ENCODE data around the gene PIK3AP1.
"Not testable (repeated sequence)": the region's sequence is repeated elsewhere in the genome, so short reads cannot be mapped to it uniquely, and the experiment has no call there.

Gene PIK3AP1

DNA sequence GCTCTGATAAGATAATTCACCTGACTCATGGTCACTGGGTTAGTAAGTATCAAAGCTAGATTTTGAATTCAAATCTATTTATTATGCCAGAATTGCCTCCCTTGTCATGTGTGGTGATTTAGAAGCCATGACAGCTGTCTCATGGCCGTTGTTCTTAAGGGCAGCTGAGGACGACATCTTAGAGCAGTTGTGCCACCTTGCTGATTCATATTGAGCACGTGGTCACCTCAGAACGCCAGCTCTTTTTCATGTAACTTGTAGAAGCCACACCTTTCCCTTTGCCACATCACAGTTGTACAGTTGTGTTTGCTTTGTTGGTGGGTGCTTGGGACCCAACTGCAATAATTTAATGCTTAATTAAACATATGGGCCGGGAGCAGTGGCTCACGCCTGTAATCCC lies 4.3 kb upstream of the PIK3AP1 start:
- no peak for DNase-seq (ENCODE audit: low read depth, low spot score)

DNA sequence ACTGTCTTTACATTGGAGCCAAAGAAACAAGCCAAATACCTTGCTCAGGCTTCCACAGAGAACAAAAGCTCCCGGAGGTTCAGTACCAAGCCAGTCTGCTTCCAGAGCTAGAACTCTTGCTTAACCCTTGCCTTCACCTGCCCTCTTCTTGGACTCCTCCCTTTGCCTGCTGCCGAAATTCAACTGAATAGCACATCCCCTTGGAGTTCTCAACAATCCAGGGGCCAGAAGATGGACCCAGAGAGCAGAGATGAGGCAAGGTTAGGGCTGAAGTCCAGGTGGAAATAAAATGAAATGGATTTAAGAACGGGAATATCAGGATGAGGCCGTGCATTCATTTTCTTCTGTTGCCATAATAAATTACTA lies 876 bp upstream of the PIK3AP1 start:
- DNase-seq (ENCODE audit: low read depth, low spot score), result no peak

DNA sequence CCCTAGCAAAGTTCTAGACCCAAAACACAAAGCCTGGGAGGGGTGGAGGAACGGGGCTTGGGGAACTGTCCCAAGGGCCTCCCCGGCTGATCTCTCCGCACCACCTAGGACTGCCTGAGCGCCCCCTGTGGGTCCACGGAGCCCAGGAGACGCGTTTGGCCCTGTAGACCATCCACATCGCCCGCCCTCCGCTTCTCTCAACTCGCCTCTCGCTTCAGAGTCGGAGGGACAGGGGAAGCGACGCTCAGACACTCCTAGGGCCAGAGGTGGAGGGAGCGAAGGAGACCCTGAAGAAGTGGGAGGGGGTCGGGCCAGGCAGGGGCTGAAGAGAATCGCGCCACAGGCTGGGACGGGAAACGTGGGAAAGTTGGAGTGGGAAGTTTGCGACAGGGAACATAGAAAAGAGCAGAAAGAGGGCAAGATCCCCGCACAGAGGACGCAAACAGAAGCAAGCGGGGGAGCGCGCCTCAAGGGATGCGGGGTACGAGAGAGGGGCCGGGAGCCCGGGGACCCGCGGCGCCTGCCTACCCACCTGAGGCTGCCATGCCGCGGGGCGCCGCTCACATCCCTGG lies 378 bp downstream of the PIK3AP1 start:
- peak; percentile 49 for DNase-seq (ENCODE audit: low read depth, low spot score)

DNA sequence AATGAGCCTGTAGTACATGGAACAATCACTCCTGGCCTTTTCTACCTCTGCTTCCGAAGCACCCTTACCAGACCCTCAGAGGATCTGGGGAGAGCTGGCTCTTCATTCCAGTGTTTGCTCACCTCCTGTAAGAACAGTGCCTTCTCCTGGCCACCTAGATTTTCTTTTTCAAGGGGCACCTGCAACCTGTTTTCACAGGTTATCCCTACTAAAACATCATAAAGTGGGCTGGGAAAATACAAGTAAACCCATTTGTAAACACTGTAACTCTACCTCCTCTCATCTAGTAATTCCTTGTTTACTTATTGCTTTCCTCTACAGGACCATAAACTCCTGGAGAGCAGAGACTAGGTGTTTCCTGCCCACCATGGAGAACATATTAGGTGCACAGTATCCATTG lies 1.1 kb downstream of the PIK3AP1 start:
- no peak for DNase-seq (ENCODE audit: low read depth, low spot score)

DNA sequence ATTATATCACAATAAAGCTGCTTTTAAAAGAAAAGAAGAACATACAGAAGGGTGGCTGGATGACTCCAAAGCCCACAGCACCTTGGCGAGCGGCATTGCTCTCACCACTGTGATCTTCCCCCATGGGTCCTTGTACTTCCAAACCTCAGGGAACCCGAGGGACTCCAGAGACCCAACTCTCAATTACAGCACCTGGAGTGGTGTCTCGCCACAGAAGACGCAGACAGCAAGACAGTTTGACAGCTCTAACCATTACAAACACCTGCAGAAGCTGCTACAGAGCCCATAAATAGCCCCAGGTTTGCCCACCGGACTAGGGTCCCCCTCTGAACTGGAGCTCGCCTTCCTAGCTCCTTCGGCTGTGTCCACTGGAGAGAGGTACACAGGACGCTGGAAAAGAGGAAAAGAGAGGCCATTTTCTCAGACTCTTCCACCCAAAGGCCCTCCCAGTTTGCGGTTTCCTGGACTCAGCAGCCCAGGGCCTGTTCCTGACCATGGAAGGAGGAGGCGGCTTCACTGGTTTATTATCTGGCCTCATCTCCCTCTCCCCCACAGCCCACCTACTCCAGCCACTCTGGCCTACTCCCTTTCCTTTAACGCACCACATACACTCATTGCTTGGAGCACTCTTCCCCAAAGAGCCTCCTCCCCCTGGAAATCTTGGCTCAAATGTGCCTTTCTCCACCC lies 1.9 kb downstream of the PIK3AP1 start:
- no peak for DNase-seq (ENCODE audit: low read depth, low spot score)

DNA sequence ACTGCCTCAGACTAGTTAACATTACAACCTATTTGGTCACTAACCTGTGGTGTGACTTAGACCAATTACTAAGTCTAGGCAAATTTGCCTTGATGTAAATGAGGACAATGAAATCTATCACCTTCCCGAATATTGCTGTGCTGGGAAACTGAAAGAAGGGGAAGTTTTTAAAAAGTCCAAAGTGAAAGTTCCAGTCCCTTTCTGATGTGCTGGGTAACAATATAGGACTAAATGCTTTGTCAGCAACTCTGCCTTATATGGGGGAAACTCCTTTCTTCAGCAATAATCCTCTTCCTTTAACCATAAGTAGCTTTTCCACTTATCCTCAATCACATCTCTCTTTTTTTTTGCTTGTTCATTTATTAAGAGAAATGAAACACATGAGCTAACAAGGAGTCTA lies 3.9 kb downstream of the PIK3AP1 start:
- DNase-seq (ENCODE audit: low read depth, low spot score), result no peak

DNA sequence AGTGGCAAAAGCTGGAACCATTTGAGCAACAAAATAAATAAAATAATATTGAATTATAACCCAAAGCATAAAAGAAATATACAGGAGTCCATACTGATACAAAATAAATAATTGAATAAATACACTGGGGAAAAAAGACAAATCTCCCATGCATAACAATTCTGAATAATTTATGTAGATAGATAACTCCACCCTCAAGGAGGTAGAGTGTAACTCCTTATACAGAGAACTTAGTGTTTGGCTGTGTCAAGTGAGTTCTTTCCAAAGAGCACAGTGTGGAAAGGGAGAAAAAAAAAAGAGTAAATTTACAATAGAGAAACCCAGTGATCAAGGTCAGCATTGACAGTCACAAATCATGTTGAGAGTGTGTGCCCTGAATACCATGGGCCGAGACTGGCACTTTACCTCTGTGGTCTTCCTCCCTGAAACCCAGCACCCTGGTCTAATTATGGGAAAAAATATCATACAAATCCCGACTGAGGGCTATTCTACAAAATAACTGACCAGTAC lies 5.5 kb downstream of the PIK3AP1 start:
- no peak for DNase-seq (ENCODE audit: low read depth, low spot score)

DNA sequence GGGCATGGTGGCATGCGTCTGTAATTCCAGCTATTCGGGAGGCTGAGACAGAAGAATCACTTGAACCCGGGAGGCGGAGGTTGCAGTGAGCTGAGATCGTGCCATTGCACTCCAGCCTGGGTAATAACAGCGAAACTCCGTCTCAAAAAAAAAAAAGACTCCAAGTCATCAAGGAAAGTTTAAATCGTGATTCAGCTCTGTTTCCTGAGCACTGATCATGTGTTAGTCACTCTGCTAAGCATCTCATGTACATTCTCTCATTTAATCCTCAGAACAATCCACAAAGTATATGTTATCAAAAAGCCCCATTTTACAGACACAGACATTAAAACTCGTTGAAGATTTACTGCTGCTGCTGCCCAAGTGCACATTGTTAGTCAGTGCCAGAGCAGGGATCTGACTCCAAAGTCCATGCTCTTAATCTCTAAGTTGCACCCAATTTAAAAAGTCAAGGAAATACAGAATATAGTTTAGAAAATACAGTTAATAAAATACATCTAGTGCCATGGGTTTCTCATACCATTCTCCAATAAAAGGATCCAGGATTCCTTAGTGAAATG lies 6.2 kb downstream of the PIK3AP1 start:
- DNase-seq (ENCODE audit: low read depth, low spot score), result peak; percentile 11

DNA sequence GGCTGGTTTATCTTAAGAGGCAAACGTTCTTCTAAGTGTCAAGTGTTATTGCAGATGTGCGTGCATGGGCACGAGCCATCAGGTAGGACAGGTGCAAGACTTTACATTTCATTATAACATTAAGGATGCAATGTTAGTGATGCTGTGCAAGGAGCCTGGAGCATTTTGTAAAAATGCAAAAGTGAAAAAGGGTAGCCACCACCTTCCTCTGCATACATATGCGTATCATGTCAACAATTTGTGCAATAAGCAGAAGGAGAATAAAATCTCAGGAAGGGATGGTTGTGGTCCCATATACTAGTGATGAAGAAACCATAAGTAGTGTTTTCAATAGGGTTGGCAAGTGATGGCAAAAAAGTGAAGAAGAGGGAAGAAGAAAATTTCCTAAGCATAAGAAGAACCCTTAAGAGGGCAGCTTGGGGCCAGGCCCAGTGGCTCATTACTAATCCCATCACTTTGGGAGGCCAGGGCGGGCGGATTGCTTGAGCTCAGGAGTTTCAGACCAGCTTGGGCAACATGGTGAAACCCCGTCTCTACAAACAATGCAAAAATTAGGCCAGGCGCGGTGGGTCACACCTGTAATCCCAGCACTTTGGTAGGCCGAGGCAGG lies 7.5 kb downstream of the PIK3AP1 start:
- no peak for DNase-seq (ENCODE audit: low read depth, low spot score)

DNA sequence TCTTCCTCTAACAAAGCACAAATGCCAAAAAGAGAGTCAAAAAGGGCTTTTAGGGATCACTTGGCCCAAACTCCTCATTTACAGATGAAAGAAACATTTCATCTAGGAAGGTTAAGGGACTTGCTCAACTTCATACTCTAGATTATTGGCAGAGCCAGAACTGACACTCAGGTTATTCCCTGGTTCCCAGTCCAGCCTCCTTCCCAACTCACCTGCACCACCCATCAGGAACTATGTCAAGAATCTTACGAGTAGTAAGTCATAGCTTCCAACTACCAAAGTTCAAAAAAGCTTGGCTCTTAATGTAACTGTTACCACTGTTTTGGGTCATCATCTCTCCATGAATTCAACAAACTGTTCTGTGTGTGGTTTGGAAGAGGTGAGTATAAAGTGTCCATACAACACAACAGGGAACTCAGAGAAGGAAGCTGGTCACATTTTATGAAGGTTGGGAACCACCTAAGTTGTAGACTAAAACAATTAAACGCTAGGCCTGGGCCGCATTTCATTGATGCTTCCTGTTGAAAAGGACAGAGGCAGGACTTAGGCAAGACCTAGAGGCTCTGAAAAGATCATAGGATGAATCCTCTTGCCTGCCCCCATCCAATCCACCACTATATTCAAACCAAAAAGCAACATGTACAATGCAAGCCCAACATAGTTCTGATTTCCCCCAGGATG lies 9.1 kb downstream of the PIK3AP1 start:
- DNase-seq (ENCODE audit: low read depth, low spot score), result no peak

DNA sequence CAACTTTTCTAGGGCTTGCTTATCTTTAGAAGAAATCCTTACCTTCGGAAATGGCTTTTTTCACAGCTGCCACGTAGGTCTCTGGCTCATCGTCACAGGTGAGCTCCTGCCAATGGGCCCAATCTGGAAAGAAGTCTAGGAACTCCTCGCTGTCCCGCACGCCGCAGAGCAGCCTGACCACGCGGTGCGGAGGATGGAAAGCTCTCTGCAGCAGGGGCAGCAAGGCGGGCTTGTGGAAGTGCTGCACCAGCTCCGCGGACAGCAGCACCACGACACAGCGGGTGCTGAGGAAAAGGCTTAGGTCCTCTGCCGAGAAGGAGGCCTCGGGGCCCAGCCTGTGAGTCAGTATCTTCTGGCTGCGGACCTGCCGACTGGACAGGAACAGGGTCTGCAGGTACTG lies 10.8 kb downstream of the PIK3AP1 start:
- no peak for DNase-seq (ENCODE audit: low read depth, low spot score)

DNA sequence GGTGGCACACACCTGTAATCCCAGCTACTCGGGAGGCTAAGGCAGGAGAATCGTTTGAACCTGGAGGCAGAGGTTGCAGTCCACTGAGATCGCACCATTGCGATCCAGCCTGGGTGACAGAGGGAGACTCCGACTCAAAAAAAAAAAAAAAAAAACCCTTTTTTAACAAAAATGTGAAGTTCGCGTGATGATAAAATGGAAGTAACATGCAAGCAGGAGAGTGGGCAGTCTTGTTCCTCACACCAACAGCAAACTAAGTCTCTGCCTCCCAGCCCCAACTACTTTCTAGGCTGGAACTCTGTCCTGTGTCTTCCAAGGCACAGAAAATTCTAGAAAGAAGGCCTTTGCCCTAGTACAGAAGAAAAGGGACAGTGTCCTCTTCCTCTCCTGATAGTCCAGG lies 11.3 kb downstream of the PIK3AP1 start:
- no peak for DNase-seq (ENCODE audit: low read depth, low spot score)

DNA sequence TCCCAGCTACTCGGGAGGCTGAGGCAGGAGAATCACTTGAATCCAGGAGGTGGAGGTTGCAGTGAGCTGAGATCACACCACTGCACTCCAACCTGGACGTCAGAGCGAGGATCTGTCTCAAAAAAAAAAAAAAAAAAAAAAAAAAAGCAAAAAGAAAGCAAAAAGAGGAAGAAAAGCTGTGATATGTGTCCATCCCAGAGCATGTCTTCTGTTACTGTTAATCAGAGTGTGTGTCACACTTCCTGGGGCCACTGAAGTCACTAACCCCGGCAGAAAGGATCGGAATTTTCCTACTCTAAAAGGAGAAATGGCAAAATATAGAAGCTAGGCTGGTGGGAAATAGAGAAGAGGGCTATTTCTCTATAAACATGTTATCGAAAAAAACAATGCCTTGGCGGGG lies 11.9 kb downstream of the PIK3AP1 start:
- no peak for DNase-seq (ENCODE audit: low read depth, low spot score)

DNA sequence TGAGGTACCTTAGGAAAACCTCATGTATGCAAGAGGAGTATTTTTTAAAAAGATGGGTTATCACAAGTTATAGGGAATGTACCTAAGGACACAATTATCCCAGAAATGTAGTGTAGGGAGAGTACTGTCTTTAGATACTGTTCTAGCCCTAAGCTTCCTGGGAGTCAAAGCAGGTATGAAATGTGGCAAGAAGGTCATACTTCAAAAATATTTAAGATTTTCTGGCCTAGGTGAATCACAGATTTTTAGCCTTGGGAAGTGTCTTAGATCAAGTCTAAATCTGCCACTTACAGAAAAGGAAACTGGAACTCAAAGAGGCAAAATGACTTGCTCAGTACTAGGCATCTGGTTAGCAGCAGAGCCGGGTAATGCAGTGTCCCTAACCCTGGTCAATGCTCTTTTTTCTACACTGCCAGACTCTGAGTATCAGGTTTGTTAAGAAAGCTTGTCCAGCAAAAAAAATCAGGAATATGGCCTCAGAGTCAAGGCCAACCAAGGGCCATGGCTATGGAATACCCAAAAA lies 13.9 kb downstream of the PIK3AP1 start:
- DNase-seq (ENCODE audit: low read depth, low spot score), result no peak

DNA sequence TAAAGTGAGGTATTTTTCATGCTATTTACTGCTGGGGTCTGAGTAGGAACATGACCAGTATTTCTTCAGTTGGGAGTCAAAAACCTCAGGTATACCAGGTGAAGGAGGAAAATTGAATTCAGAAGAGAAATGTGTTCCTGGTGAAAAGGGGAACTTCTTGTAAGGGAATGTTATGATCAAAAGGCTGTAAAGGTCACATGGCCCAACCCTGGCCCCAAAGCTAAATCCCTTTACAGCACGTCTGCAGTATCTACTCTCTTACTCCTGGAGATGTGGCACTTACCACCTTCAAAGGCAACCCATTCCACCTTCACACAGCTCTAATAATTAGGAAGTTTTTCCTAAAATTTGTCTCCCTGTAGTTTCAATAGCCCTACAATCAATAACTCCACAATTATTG lies 15.2 kb downstream of the PIK3AP1 start:
- no peak for DNase-seq (ENCODE audit: low read depth, low spot score)

DNA sequence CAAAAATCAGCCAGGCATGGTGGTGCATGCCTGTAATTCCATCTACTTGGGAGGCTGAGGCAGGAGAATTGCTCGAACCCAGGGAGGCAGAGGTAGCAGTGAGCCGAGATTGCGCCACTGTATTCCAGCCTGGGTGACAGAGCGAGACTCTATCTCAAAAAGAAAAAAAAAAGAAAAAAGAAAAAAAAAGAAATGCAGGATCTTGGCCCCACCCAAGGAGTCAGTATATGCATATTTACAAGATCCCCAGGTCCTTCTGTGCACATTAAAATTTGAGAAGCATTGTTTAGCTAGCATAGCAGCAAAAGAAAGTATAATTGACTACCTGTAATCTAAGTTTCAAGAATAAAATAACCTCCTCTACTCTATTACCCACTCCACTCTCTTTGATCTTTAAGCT lies 15.8 kb downstream of the PIK3AP1 start:
- no peak for DNase-seq (ENCODE audit: low read depth, low spot score)

DNA sequence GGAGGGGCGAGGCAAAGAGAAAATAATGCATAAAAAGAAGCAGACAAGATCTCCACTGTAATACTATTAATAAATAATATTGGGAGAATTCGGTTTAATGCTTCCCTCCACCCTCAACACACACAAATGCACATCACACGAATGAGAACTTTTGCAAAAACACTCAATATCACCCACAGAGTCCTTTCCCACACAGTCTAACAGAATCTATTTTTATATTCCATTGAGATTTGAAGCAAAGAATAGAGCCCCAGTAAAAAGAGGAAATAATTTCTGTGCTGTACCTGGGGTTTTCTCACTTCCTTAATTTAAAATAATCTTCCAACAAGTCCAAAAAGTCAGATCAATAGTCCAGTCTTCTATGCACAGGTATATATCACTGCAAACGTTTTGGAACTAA lies 17.0 kb downstream of the PIK3AP1 start:
- no peak for DNase-seq (ENCODE audit: low read depth, low spot score)

DNA sequence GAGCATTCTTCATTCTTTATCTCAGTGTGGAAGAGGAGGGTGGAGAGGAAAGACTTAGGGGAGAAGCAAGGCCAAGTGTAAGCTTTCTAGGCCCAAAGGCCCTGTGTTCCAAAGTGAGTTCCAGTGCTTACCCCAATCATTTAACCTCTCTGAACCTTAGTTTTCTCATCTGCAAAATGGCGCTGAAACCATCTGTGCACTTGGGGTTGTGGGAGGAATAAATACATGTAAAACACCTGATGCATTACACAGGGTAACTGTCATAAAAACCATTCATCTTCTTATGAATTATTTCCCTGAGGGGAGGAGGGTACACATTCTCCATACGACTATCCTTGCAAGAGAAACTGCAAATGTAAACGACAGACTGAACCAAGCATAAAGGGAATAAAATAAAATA lies 19.0 kb downstream of the PIK3AP1 start:
- DNase-seq (ENCODE audit: low read depth, low spot score), result no peak

DNA sequence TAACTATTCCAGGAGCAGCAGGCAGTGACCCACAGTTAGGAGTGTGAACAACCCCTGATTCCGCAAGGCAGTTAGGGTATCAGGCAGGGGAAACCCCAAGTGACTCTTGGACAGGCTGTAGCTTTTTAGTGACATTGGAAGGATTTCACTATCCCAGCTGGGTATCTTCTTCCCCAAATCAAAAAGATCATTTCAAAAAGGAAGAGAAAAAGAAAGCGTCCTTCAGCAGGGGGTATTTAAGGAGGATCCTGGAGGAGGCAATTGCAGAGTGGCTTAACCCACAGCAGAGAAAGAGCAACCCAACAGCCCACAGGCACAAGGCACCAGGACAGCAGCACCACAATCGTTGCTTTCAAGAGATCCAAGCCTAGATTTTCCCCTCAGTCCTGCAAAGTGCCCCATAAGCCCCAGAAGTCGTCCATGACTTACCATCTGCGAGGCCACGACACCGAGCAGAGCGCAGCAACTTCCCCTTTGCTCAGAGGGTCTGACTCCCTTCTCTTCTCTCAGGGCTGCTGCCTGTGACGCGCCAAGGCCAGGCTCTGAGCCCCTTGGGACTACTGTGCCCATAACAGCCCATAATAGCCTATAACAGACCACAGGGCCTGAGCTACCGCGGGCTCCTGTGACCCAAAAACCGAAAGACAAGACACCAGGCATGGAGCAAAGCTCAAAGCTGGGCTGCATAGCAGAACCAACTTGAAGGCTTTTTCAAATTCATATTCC lies 19.8 kb downstream of the PIK3AP1 start:
- no peak for DNase-seq (ENCODE audit: low read depth, low spot score)

DNA sequence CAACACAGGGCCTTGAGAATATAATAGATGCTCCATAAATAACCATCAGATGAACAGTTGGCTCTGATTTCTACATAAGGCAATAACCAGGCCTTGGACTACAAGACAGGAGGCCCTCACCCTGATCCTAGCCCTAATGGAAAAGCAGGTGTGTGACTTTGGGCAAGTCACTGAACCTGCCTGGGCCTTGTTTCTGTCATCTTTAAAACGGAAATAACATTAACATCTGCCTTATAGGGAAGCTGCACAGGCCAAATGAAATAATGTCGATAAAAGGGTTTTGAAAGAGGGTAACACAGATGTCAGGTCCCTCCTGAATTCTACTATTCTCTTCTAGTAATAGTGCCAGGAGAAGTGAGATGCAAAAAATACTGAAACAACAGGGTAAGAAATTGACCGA lies 20.7 kb downstream of the PIK3AP1 start:
- no peak for DNase-seq (ENCODE audit: low read depth, low spot score)

DNA sequence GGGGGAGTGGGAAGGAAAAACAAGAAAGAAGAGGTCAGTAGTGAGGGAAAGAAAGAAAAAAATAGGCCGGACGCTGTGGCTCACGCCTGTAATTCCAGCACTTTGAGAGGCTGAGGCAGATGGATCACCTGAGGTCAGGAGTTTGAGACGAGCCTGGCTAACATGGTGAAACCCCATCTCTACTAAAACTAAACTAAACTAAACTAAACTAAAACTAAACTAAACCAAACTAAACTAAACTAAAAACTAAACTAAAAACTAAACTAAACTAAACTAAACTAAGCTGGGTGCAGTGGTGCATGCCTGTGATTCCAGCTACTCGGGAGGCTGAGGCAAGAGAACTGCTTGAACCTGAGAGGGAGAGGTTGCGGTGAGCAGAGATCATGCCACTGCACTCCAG lies 22.0 kb downstream of the PIK3AP1 start:
- DNase-seq (ENCODE audit: low read depth, low spot score), result not testable (repeated sequence)

DNA sequence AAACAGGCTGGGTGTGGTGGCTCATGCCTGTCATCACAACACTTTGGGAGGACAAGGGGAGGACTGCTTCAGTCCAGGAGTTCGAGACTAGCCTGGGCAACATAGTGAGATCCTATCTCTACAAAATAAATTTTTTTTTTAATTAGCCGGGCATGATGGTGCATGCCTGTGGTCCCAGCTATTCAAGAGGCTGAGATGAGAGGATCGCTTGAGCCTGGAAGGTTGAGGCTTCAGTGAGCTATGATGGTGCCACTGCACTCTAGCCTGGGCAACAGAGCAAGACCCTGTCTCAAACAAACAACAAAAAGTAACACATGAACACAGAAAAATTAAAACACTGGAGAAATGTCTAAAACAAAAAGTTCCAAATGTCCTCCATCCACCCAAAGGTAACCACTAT lies 22.9 kb downstream of the PIK3AP1 start:
- DNase-seq (ENCODE audit: low read depth, low spot score), result no peak

Data from astrocyte of the hippocampus (primary cell).